GM12878 (cell line): ENCODE data around the gene TANC1.

Experiments used
- CTCF ChIP-seq, 3 experiments: IDR thresholded peaks in 2 of 3; conservative IDR thresholded peaks in 1 of 3; 2 replicates each; pipeline ENCODE4 v1.5.1; 2011; ENCODE audit warnings: low read depth in 3 of 3, low read length in 3 of 3, mild to moderate bottlenecking in 3 of 3, control low read depth in 2 of 3, moderate library complexity in 2 of 3, inconsistent platforms in 1 of 3, mixed read lengths in 1 of 3; ENCODE audit not compliant: control insufficient read depth in 2 of 3, insufficient read depth in 1 of 3; ENCODE audit errors: extremely low read depth in 1 of 3
- DPF2 ChIP-seq: fragments of 450-650 bp; IDR thresholded peaks from 2 replicates; pipeline ENCODE4 v1.6.1; 2017; ENCODE audit warnings: mild to moderate bottlenecking
- EZH2 ChIP-seq: IDR thresholded peaks from 2 replicates; pipeline ENCODE4 v1.6.1; 2012; ENCODE audit warnings: low read depth, mild to moderate bottlenecking, control low read depth, inconsistent platforms, low read length, borderline replicate concordance; ENCODE audit not compliant: control insufficient read depth
- POLR2A ChIP-seq: IDR thresholded peaks from 2 replicates; pipeline ENCODE4 v1.6.1; 2011; ENCODE audit warnings: low read depth, mild to moderate bottlenecking, low read length

GRCh38 chr2:159117658-159118057, 149.2 kb downstream of the TANC1 start:
- TF ChIP-seq DPF2: no peak
- TF ChIP-seq POLR2A: no peak
- no peak for TF ChIP-seq CTCF (IDR thresholded peaks at IDR 0.05 in 2 of 3, conservative IDR thresholded peaks at IDR 0.05 in 1 of 3; ENCODE audit: control insufficient read depth in 2 of 3, extremely low read depth in 1 of 3, insufficient read depth in 1 of 3, low read depth in 3 of 3, low read length in 3 of 3)
- no peak for TF ChIP-seq EZH2
